ENCODE measurements around the gene RALY. TPM values are rescaled to one million over a fixed set of nuclear protein-coding genes. Genes with fewer than 3 reads are reported as not detected.
"Not testable (repeated sequence)": the region's sequence is repeated elsewhere in the genome, so short reads cannot be mapped to it uniquely, and the experiment has no call there.

The RALY gene
- total RNA-seq, 2 donors from 2014 or later, result 136 to 182 TPM

- peaks cover 21% of the 10 kb centered on the region for H3K4me1 ChIP-seq (ENCODE audit: control insufficient read depth, insufficient read depth, low read length)
- TF ChIP-seq, protein P1, sequence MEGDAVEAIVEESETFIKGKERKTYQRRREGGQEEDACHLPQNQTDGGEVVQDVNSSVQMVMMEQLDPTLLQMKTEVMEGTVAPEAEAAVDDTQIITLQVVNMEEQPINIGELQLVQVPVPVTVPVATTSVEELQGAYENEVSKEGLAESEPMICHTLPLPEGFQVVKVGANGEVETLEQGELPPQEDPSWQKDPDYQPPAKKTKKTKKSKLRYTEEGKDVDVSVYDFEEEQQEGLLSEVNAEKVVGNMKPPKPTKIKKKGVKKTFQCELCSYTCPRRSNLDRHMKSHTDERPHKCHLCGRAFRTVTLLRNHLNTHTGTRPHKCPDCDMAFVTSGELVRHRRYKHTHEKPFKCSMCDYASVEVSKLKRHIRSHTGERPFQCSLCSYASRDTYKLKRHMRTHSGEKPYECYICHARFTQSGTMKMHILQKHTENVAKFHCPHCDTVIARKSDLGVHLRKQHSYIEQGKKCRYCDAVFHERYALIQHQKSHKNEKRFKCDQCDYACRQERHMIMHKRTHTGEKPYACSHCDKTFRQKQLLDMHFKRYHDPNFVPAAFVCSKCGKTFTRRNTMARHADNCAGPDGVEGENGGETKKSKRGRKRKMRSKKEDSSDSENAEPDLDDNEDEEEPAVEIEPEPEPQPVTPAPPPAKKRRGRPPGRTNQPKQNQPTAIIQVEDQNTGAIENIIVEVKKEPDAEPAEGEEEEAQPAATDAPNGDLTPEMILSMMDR (conservative IDR thresholded peaks at IDR 0.05), result no peak
- Mint-ChIP-seq H3K9me3 (peaks cover 7% of the 10 kb centered on the region), H3K4me1 (peaks cover 56% of the 10 kb centered on the region), H3K27ac (no peak overlapping the region), H3K4me3 (no peak overlapping the region), H3K27me3 (ENCODE audit: insufficient read depth) (no peaks in the 10 kb centered on the region), H3K36me3 (ENCODE audit: low read depth) (peaks cover 15% of the 10 kb centered on the region)
- H3K9me3 ChIP-seq (ENCODE audit: control insufficient read depth, low read length), result no peaks in the 10 kb centered on the region
- WGBS, 2 experiments (ENCODE audit: insufficient coverage in 1 of 2, insufficient read length in 1 of 2), result 65 to 68% methylated on average over 3 to 5 of the region's 5 CpGs
- peak overlapping the region; percentile 63 for H3K4me3 ChIP-seq (ENCODE audit: low read length)
- no peak for DNase-seq
- no peak overlapping the region for H3K27ac ChIP-seq (ENCODE audit: low read depth, low read length)
- H3K9ac ChIP-seq (ENCODE audit: extremely low read depth, low read length, poor library complexity, severe bottlenecking), result no peak overlapping the region
- H3K27me3 ChIP-seq (ENCODE audit: control insufficient read depth, insufficient read depth, low read length, poor library complexity, severe bottlenecking), result no peaks in the 10 kb centered on the region
- H3K36me3 ChIP-seq (ENCODE audit: control insufficient read depth, insufficient read depth, low read length), result no peaks in the 10 kb centered on the region
These were observed 31.1 kb downstream of the RALY start for GRCh38 chr20:34024723-34025351.

GRCh38 chr20:34028013-34028412 is 34.3 kb downstream of the RALY start:
- WGBS, 2 experiments (ENCODE audit: insufficient coverage in 1 of 2, insufficient read length in 1 of 2), result 95 to 99% methylated on average over 6 of the region's 6 CpGs
- H3K9me3 ChIP-seq (ENCODE audit: control insufficient read depth, low read length); H3K4me3 Mint-ChIP-seq; H3K27me3 ChIP-seq (ENCODE audit: control insufficient read depth, insufficient read depth, low read length, poor library complexity, severe bottlenecking); H3K4me3 ChIP-seq (ENCODE audit: low read length); DNase-seq; H3K27ac Mint-ChIP-seq; H3K27ac ChIP-seq (ENCODE audit: low read depth, low read length); H3K27me3 Mint-ChIP-seq (ENCODE audit: insufficient read depth); H3K9ac ChIP-seq (ENCODE audit: extremely low read depth, low read length, poor library complexity, severe bottlenecking); H3K9me3 Mint-ChIP-seq: not testable (repeated sequence)
- peaks cover 18% of the 10 kb centered on the region for H3K36me3 Mint-ChIP-seq (ENCODE audit: low read depth)
- H3K4me1 Mint-ChIP-seq, result peaks cover 54% of the 10 kb centered on the region
- Histone ChIP-seq H3K4me1 (ENCODE audit: control insufficient read depth, insufficient read depth, low read length) (peaks cover 21% of the 10 kb centered on the region), H3K36me3 (ENCODE audit: control insufficient read depth, insufficient read depth, low read length) (peaks cover 10% of the 10 kb centered on the region)

DNA sequence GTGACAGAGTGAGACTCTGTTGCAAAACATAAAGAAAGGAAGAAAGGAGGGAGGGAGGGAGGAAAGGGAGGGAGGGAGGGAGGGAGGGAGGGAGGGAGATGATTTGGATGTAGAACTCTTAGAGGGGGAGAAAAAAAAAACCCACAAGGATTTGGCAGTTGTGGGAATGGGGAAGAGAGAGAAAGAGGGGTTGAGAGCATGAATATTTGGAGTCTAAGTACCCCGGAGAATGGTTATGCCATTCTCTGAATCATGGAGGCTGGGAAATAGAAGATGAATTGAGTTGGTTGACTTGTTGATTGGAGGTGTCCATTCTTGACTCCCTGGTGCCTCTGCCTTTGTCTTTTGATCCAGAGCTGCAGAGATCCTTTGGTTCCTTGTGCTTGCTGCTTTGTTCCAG is 35.7 kb downstream of the RALY start:
- Mint-ChIP-seq H3K9me3 (no peaks in the 10 kb centered on the region), H3K27me3 (ENCODE audit: insufficient read depth) (no peaks in the 10 kb centered on the region), H3K4me3 (no peak overlapping the region), H3K27ac (peak overlapping the region; percentile 80), H3K36me3 (ENCODE audit: low read depth) (peaks cover 31% of the 10 kb centered on the region), H3K4me1 (peaks cover 49% of the 10 kb centered on the region)
- DNase-seq, result no peak
- Histone ChIP-seq H3K4me1 (ENCODE audit: control insufficient read depth, insufficient read depth, low read length) (peaks cover 17% of the 10 kb centered on the region), H3K36me3 (ENCODE audit: control insufficient read depth, insufficient read depth, low read length) (peaks cover 17% of the 10 kb centered on the region), H3K27me3 (ENCODE audit: control insufficient read depth, insufficient read depth, low read length, poor library complexity, severe bottlenecking) (no peaks in the 10 kb centered on the region), H3K9ac (ENCODE audit: extremely low read depth, low read length, poor library complexity, severe bottlenecking) (no peak overlapping the region), H3K4me3 (ENCODE audit: low read length) (no peak overlapping the region), H3K9me3 (ENCODE audit: control insufficient read depth, low read length) (no peaks in the 10 kb centered on the region), H3K27ac (ENCODE audit: low read depth, low read length) (no peak overlapping the region)
- TF ChIP-seq, protein P1 (conservative IDR thresholded peaks at IDR 0.05), result no peak
- whole genome bisulfite sequencing, 2 experiments (ENCODE audit: insufficient coverage in 1 of 2, insufficient read length in 1 of 2), result 81 to 100% methylated on average over 1 of the region's 1 CpG

- peaks cover 20% of the 10 kb centered on the region for H3K36me3 ChIP-seq (ENCODE audit: control insufficient read depth, insufficient read depth, low read length)
- H3K27me3 Mint-ChIP-seq (ENCODE audit: insufficient read depth), result no peaks in the 10 kb centered on the region
- TF ChIP-seq, protein P1 (conservative IDR thresholded peaks at IDR 0.05), result no peak
- DNase-seq, result no peak
- 97 to 100% methylated on average over 1 of the region's 1 CpG for WGBS, 2 experiments (ENCODE audit: insufficient coverage in 1 of 2, insufficient read length in 1 of 2)
- peaks cover 10% of the 10 kb centered on the region for H3K4me1 ChIP-seq (ENCODE audit: control insufficient read depth, insufficient read depth, low read length)
- no peak overlapping the region for H3K27ac ChIP-seq (ENCODE audit: low read depth, low read length)
- H3K9me3 ChIP-seq (ENCODE audit: control insufficient read depth, low read length), result no peaks in the 10 kb centered on the region
- no peak overlapping the region for H3K27ac Mint-ChIP-seq
- H3K27me3 ChIP-seq (ENCODE audit: control insufficient read depth, insufficient read depth, low read length, poor library complexity, severe bottlenecking), result no peaks in the 10 kb centered on the region
- peaks cover 34% of the 10 kb centered on the region for H3K36me3 Mint-ChIP-seq (ENCODE audit: low read depth)
- no peak overlapping the region for H3K4me3 Mint-ChIP-seq
- H3K9me3 Mint-ChIP-seq, result no peaks in the 10 kb centered on the region
- H3K4me1 Mint-ChIP-seq, result peaks cover 39% of the 10 kb centered on the region
- no peak overlapping the region for H3K4me3 ChIP-seq (ENCODE audit: low read length)
- no peak overlapping the region for H3K9ac ChIP-seq (ENCODE audit: extremely low read depth, low read length, poor library complexity, severe bottlenecking)
These were observed 36.7 kb downstream of the RALY start for GRCh38 chr20:34030456-34030855.

Data from endodermal cell (in vitro differentiated cells).